Thoracic aorta (tissue), 2 donors: ENCODE results near the gene GLS2. TPM values are rescaled to one million over a fixed set of nuclear protein-coding genes. Genes with fewer than 3 reads are reported as not detected.
A peak's percentile ranks its signal among the peaks of the same experiment; 100 is the strongest.
"Not testable (repeated sequence)": the region's sequence is repeated elsewhere in the genome, so short reads cannot be mapped to it uniquely, and the experiment has no call there.

Source experiments
- ATAC-seq: fragments of 150-250 bp; one replicate; pipeline ENCODE4 v1.8.0; 2017; ENCODE audit warnings: low read depth; ENCODE audit not compliant: insufficient number of reproducible peaks, low FRiP score
- DNase-seq: peaks from one replicate; pipeline ENCODE4 v3.0.0-alpha.2; 2020; ENCODE audit warnings: low spot score
- H3K27ac ChIP-seq, 2 donors: fragments of 200-600 bp; sonication (generic); 1 replicate in 1 of 2; 2 replicates in 1 of 2; pipeline ENCODE4 v1.5.1; 2016; ENCODE audit warnings: mild to moderate bottlenecking in 2 of 2, moderate library complexity in 2 of 2
- H3K27me3 ChIP-seq: fragments of 200-600 bp; sonication (generic); replicated peaks from 2 replicates; pipeline ENCODE4 v1.6.0; 2016; ENCODE audit warnings: mild to moderate bottlenecking; ENCODE audit not compliant: insufficient read depth
- H3K36me3 ChIP-seq: fragments of 200-600 bp; sonication (generic); one replicate; pipeline ENCODE4 v1.5.1; 2016
- H3K4me1 ChIP-seq, 2 donors: fragments of 200-600 bp; sonication (generic); 1 replicate in 1 of 2; 2 replicates in 1 of 2; pipeline versions ENCODE4 v1.5.1 to v1.6.0; 2016; ENCODE audit warnings: low read depth in 2 of 2, mild to moderate bottlenecking in 1 of 2; ENCODE audit not compliant: control insufficient read depth in 1 of 2
- H3K4me3 ChIP-seq: fragments of 200-600 bp; sonication (generic); 2 replicates; pipeline ENCODE4 v1.5.1; 2016; ENCODE audit warnings: mild to moderate bottlenecking
- H3K9me3 ChIP-seq: fragments of 200-600 bp; sonication (generic); 2 replicates; pipeline ENCODE4 v1.5.1; 2016
- total RNA-seq, 2 donors: library from RNA; depleted of rRNA; stranded (reverse); fragments of >200 nt; gene quantifications; one replicate each; pipeline versions ENCODE4 v1.1.0 to v1.2.3, GENCODE V29; 2016
- TF ChIP-seq, protein P1 (sequence below): fragments of 200-600 bp; sonication (generic); IDR thresholded peaks from one replicate; pipeline ENCODE4 v1.5.1; 2019; ENCODE audit warnings: antibody characterized with exemption

The GLS2 gene
- total RNA-seq, 2 donors from 2014 or later, result 0.85 TPM; not detected in 1

GRCh38 chr12:56449622-56449984, 38.4 kb downstream of the GLS2 start:
- DNase-seq, result no peak
- TF ChIP-seq, protein P1, sequence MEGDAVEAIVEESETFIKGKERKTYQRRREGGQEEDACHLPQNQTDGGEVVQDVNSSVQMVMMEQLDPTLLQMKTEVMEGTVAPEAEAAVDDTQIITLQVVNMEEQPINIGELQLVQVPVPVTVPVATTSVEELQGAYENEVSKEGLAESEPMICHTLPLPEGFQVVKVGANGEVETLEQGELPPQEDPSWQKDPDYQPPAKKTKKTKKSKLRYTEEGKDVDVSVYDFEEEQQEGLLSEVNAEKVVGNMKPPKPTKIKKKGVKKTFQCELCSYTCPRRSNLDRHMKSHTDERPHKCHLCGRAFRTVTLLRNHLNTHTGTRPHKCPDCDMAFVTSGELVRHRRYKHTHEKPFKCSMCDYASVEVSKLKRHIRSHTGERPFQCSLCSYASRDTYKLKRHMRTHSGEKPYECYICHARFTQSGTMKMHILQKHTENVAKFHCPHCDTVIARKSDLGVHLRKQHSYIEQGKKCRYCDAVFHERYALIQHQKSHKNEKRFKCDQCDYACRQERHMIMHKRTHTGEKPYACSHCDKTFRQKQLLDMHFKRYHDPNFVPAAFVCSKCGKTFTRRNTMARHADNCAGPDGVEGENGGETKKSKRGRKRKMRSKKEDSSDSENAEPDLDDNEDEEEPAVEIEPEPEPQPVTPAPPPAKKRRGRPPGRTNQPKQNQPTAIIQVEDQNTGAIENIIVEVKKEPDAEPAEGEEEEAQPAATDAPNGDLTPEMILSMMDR, result no peak

DNA sequence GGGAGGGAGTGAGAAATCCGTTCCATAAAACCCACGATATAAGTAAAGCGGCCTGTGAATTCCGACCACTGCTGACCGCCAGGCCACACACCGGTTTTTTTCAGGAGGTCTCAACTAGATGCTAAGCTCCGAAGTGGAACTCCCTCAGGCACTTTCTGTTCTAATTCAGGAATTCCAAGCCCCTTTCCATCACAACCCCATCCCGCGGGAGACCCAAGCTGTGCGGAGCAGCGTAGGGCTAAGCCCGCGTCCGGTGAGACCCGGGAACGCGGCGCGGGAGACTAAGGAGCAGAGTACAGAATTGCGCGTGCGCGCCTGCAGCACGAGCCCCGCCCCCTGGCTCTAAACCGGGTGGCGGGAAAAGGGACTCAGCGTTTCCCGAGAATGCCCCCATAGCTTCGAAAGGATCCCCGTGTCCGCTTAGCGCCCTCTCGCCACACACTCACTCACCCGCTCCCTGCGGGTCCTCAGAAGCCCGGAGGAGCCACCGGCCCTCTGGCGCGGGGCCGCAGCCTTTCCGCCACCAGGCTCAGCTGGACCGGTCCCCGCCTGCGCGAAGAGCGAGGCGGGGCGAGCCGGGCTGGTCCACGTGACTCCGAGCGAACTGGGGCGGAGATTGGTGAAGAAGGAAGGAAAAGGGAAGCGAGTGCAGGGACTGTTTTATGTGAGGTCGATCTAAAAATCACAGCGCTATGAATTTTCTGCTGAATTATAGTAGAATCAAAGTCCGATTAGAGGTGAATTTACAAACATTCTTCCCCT, 38.9 kb downstream of the GLS2 start, which contains the start of gene TIMELESS:
Gene TIMELESS, minus strand, starts transcription at position 567 of the 762 bp plus-strand sequence. CDS start 15,256 bp downstream, outside the sequence.
- Histone ChIP-seq H3K27me3 (no peaks in the 10 kb centered on the region), H3K9me3 (no peaks in the 10 kb centered on the region), H3K36me3 (no peaks in the 10 kb centered on the region), H3K4me1 (peaks cover 4 to 8% of the 10 kb centered on the region in 2 donors), H3K27ac (peak within 1 kb of the TSS; percentile 72 to 82), H3K4me3 (peak within 1 kb of the TSS; percentile 93)
- ATAC-seq (peak; percentile 93), DNase-seq (peak; percentile 57)
- TF ChIP-seq, protein P1, result no peak

More at GRCh38 chr12:56449622-56449984, 38.4 kb downstream of the GLS2 start:
- ATAC-seq, result no peak
- no peaks in the 10 kb centered on the region for H3K27me3 ChIP-seq
- peak overlapping the region; percentile 72 to 82 for H3K27ac ChIP-seq
- H3K36me3 ChIP-seq, result no peaks in the 10 kb centered on the region
- no peaks in the 10 kb centered on the region for H3K9me3 ChIP-seq
- H3K4me3 ChIP-seq, result peak overlapping the region; percentile 93
- H3K4me1 ChIP-seq, result peaks cover 4 to 8% of the 10 kb centered on the region in 2 donors

DNA sequence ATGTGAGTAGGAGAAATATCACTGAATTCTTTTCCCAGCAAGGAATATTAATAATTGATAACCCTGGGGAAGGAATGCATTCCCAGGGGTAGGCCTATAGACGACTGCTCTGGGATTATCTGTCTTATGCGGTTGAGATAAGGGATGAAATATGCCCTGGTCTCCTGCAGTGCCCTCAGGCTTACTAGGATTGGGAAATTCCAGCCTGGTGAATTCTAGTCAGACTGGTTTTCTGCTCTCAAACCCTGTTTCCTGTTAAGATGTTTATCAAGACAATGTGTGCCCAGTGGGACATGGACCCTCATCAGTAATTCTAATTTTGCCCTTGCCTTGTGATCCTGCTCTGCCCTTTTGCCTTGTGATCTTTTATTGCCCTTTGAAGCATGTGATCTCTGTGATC, 44.8 kb downstream of the GLS2 start:
- H3K27ac ChIP-seq, H3K36me3 ChIP-seq, ATAC-seq, H3K4me3 ChIP-seq, H3K4me1 ChIP-seq, DNase-seq, H3K9me3 ChIP-seq, H3K27me3 ChIP-seq: not testable (repeated sequence)

- no peaks in the 10 kb centered on the region for H3K9me3 ChIP-seq
- no peak overlapping the region for H3K4me3 ChIP-seq
- H3K4me1 ChIP-seq, result no peaks in the 10 kb centered on the region
- no peaks in the 10 kb centered on the region for H3K27me3 ChIP-seq
- no peak overlapping the region for H3K27ac ChIP-seq
- no peaks in the 10 kb centered on the region for H3K36me3 ChIP-seq
- TF ChIP-seq, protein P1, result no peak
- no peak for DNase-seq
- no peak for ATAC-seq
These were observed 50.4 kb downstream of the GLS2 start for GRCh38 chr12:56437430-56438176.

DNA sequence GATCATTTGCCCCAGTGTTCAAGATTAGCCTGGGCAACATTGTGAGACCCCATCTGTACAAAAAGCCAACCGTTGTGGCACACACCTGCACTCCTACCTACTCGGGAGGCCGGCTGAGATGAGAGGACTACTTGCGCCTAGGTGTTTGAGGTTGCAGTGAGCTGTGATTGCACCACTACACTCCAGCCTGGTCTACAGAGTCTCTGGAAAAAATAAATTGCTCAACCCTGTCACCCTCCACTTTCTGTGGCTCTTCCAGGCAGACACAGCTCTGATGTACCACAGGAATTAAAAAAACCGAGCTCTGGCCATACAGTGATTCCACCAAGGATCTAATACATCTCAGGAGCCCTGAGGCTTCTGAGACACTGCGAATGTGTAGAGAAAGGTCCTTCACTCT, 53.1 kb downstream of the GLS2 start:
- ATAC-seq (no peak), DNase-seq (no peak)
- Histone ChIP-seq H3K36me3 (no peaks in the 10 kb centered on the region), H3K4me1 (no peaks in the 10 kb centered on the region), H3K4me3 (no peak overlapping the region), H3K9me3 (no peaks in the 10 kb centered on the region), H3K27ac (no peak overlapping the region), H3K27me3 (no peaks in the 10 kb centered on the region)
- TF ChIP-seq, protein P1, result no peak
